HG02763 (cell line): Measurements from ENCODE around the gene POLR2F.

Experiments used
- ATAC-seq: cut with Tn5 transposase; IDR thresholded peaks from one replicate; pipeline ENCODE4 v1.9.1; 2021; ENCODE audit warnings: mild to moderate bottlenecking, moderate library complexity; ENCODE audit not compliant: unreplicated experiment

The POLR2F gene

GRCh38 chr22:37999640-38000272 is 46.3 kb downstream of the POLR2F start:
- ATAC-seq: no peak

GRCh38 chr22:38005943-38006342 is 52.4 kb downstream of the POLR2F start:
- no peak for ATAC-seq

- no peak for ATAC-seq
These were observed 53.4 kb downstream of the POLR2F start for GRCh38 chr22:38006906-38007305.

GRCh38 chr22:38007330-38007902 is 53.9 kb downstream of the POLR2F start:
- no peak for ATAC-seq

GRCh38 chr22:38009000-38009806 is 55.7 kb downstream of the POLR2F start:
- ATAC-seq: no peak

- no peak for ATAC-seq
These were observed 59.1 kb downstream of the POLR2F start for GRCh38 chr22:38012604-38013072.

- no peak for ATAC-seq
These were observed 60.6 kb downstream of the POLR2F start for GRCh38 chr22:38014083-38014482.

GRCh38 chr22:38016182-38017151 is 63.0 kb downstream of the POLR2F start:
- ATAC-seq: no peak

GRCh38 chr22:38017272-38017920 is 63.9 kb downstream of the POLR2F start:
- no peak for ATAC-seq

GRCh38 chr22:38017939-38018885 is 64.7 kb downstream of the POLR2F start:
- ATAC-seq: no peak
